Right cardiac atrium (tissue), 5 donors: ENCODE measurements around the gene SLC3A2. TPM values are rescaled to one million over a fixed set of nuclear protein-coding genes. Genes with fewer than 3 reads are reported as not detected.
"Not testable (repeated sequence)": the region's sequence is repeated elsewhere in the genome, so short reads cannot be mapped to it uniquely, and the experiment has no call there.

ENCODE experiments used
- ATAC-seq, 2 donors: fragments of 200-7000 bp; cut with Tn5 transposase; one replicate each; pipeline versions ENCODE4 v1.8.0 to v1.9.1; 2020; ENCODE audit warnings: moderate library complexity in 2 of 2, mild to moderate bottlenecking in 1 of 2
- DNase-seq, 3 donors: peaks; one replicate each; pipeline ENCODE4 v3.0.0-alpha.2; 2020
- H3K27ac ChIP-seq: one replicate; pipeline ENCODE4 v1.5.1; 2013; ENCODE audit warnings: mild to moderate bottlenecking, low read length, control low read depth, moderate library complexity
- H3K27me3 ChIP-seq: one replicate; pipeline ENCODE4 v1.6.1; 2013; ENCODE audit not compliant: control insufficient read depth, insufficient read depth
- H3K4me1 ChIP-seq: one replicate; pipeline ENCODE4 v1.6.1; 2013; ENCODE audit warnings: low read length; ENCODE audit not compliant: control insufficient read depth, insufficient read depth
- H3K4me3 ChIP-seq: one replicate; pipeline ENCODE4 v1.5.1; 2013; ENCODE audit warnings: low read length, control low read depth
- H3K9me3 ChIP-seq: one replicate; pipeline ENCODE4 v1.6.1; 2013; ENCODE audit warnings: low read length; ENCODE audit not compliant: control insufficient read depth
- WGBS: extraction: QIAGEN DNeasy Blood & Tissue Kit; methylation state at CpG from one replicate; pipeline ENCODE4 v1.1.7; 2013; 5-methylcytosine and 5-hydroxymethylcytosine counted together
- intact Hi-C, 4 donors: fragments of 100-400 bp; cut with DNase I; formaldehyde crosslinking; loops; one replicate each; pipeline versions ENCODE4 v1.11.0 to v1.14.0; 2022 to 2023
- long read RNA-seq, 4 donors: library from polyadenylated mRNA; unstranded; transcript quantifications; one replicate each; pipeline ENCODE4 v2.0.0, GENCODE V29; 2020 to 2021
- polyA plus RNA-seq: library from polyadenylated mRNA; stranded (reverse); fragments of 200-250 nt; gene quantifications from one replicate; pipeline ENCODE4 v1.2.3, GENCODE V29; 2013
- total RNA-seq, 4 donors: library from RNA; stranded (reverse); fragmentation: NEBNext Ultra II Directional; extraction: Animal tissue kit (Norgen Biotek cat#: 25700); gene quantifications; one replicate each; pipeline ENCODE4 v1.2.1, GENCODE V29; 2021
- donor health status: healthy with polysubstance abuse.
- donor health status: DM: no; HTN: yes; CAD: no.
- donor health status: DM: no; HTN: no; CAD: no.
- donor health status: DM: no; HTN: yes; CAD: no; lungs with severe emphysema.
- donor health status: DM: yes; HTN: yes; CAD: no.

The SLC3A2 gene
- total RNA-seq (10 to 100 TPM; 40.2 to 64.1 (median 40.5) TPM), polyA plus RNA-seq (28.1 TPM)
- long read RNA-seq, donor 1, transcript SLC3A2-201 (9 exons, 1,904 nt), result major isoform, 57 of 70 reads
- long read RNA-seq, donor 1, partial matches to known transcripts, result 5 of 70 reads
- long read RNA-seq, donor 1, other reads (novel, unspliced or antisense), result 4 of 70 reads
- long read RNA-seq, donor 2, transcript SLC3A2-201 (9 exons, 1,904 nt), result major isoform, 27 of 33 reads
- long read RNA-seq, donor 2, partial matches to known transcripts, result 1 of 33 reads
- long read RNA-seq, donor 2, other reads (novel, unspliced or antisense), result 2 of 33 reads
- long read RNA-seq, donor 3, transcript SLC3A2-201 (9 exons, 1,904 nt), result major isoform, 273 of 312 reads
- long read RNA-seq, donor 3, transcript SLC3A2-208 (8 exons, 1,486 nt), result minor isoform, 13 of 312 reads
- long read RNA-seq, donor 3, partial matches to known transcripts, result 5 of 312 reads
- long read RNA-seq, donor 3, other reads (novel, unspliced or antisense), result 16 of 312 reads
- long read RNA-seq, donor 4, transcript SLC3A2-201 (9 exons, 1,904 nt), result major isoform, 34 of 41 reads
- long read RNA-seq, donor 4, partial matches to known transcripts, result 2 of 41 reads
- long read RNA-seq, donor 4, other reads (novel, unspliced or antisense), result 3 of 41 reads

GRCh38 chr11:62880803-62881578 is at the start of gene SLC3A2:
SLC3A2 (plus strand) TSS chr11:62880896; CDS start chr11:62881024, 128 bp downstream.
- DNase-seq, result peak; percentile 90 to 97 (median 95)
- under 1% methylated on average over 69 of the region's 69 CpGs for WGBS
- intact Hi-C loops, result no loop called here
- Histone ChIP-seq H3K9me3 (no peaks in the 10 kb centered on the region), H3K27me3 (no peaks in the 10 kb centered on the region), H3K4me1 (peaks cover 11% of the 10 kb centered on the region), H3K27ac (peak within 1 kb of the TSS; percentile 95), H3K4me3 (peak within 1 kb of the TSS; percentile 69)
- peak; percentile 94 for ATAC-seq

GRCh38 chr11:62830904-62831519 is 49.7 kb upstream of the SLC3A2 start:
- Histone ChIP-seq H3K9me3 (no peaks in the 10 kb centered on the region), H3K4me1 (peaks cover 9% of the 10 kb centered on the region), H3K27ac (peak overlapping the region; percentile 91), H3K4me3 (peak overlapping the region; percentile 86), H3K27me3 (no peaks in the 10 kb centered on the region)
- WGBS, result under 1% methylated on average over 33 of the region's 33 CpGs
- ATAC-seq (no peak), DNase-seq (peak in 2 of 3 donors; percentile 37 to 62)
- intact Hi-C loops, result loop anchor here in 1 of 4 donors (5.0 kb wide), 1 partner anchor 39 kb away; the partner anchor contains the start of gene TMEM223

DNA sequence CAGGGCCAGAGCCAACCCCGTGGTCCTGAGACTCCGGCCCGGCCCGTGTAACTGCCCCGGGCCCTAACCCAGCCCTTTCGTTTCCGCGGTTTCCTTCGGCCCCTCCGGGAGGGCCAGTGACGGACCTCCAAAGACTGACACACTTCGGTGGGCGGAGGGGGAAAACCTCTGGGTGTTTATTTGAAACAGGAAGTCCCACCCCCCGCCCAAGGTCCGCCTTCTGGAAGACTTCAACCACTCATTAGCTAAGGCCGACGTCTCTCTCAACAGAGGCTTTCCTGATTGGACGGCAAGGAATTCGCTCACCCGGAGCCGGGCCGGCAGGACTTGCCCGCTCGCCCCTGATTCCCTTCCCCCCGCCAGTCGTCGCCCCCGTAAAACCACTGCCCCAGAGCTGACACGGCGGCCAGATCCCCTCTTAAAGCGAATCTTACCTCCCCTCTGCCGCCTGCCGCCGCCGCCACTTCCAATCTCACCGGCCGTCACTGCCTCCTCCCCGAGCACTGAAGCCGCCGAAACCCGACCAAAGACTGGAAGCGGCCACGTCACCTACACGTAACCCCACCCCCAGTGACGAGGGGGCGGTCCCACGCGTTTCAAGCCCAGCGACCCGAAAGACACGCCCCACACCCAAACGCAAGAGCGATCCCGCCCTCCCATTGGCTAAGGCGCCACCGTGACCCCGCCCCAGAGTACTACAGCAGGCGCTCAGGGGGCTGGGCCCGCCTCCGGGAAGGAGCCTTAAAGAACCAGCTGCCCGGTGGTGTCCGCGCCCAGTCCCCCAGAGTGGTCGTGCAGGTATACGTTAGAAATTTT is 49.0 kb upstream of the SLC3A2 start, which contains the start of gene STX5:
TSS of gene STX5 (minus strand) at position 532 of the 816 bp plus-strand sequence. CDS start 808 bp downstream, outside the sequence.
- peaks cover 9% of the 10 kb centered on the region for H3K4me1 ChIP-seq
- H3K27ac ChIP-seq, result peak within 1 kb of the TSS; percentile 96
- DNase-seq (peak; percentile 100), ATAC-seq (peak; percentile 98)
- H3K4me3 ChIP-seq, result peak within 1 kb of the TSS; percentile 86
- under 1% methylated on average over 65 of the region's 65 CpGs for WGBS
- H3K27me3 ChIP-seq, result no peaks in the 10 kb centered on the region
- intact Hi-C loops, result loop anchor here in 1 of 4 donors (5.0 kb wide), 1 partner anchor 39 kb away; the partner anchor contains the start of gene TMEM223
- H3K9me3 ChIP-seq, result no peaks in the 10 kb centered on the region

GRCh38 chr11:62832336-62833234 is 48.1 kb upstream of the SLC3A2 start, which contains the start of gene TEX54:
TEX54 (minus strand) TSS chr11:62832841.
- Histone ChIP-seq H3K4me3 (peak within 1 kb of the TSS; percentile 86), H3K9me3 (no peaks in the 10 kb centered on the region), H3K27me3 (no peaks in the 10 kb centered on the region), H3K27ac (peak within 1 kb of the TSS; percentile 96), H3K4me1 (peaks cover 9% of the 10 kb centered on the region)
- intact Hi-C loops, result loop anchor here in 1 of 4 donors (5.0 kb wide), 1 partner anchor 40 kb away; the partner anchor contains the start of gene TMEM223
- ATAC-seq (peak; percentile 5), DNase-seq (peak; percentile 47 to 71 (median 68))
- 10% methylated on average over 40 of the region's 40 CpGs for WGBS

DNA sequence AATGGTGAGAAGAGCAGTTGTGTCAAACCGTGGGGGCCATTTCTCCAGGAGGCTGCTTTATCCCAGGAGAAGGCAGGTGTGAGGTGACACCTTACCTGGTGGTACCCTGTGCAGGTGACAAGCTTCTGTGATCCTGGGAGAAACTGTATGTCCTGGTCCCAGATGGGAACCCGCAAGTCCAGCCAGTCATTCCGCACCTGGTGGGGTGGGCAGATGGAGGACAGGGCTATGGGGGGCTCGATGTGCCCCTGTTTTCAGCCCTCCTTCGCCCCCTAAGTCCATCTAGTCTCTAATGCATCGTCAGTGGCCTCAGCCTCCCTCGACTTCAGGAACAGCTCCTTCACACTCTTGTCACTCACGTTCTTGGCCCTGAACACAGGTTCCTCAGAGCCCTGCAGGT is 45.4 kb upstream of the SLC3A2 start:
- no peak overlapping the region for H3K27ac ChIP-seq
- H3K4me3 ChIP-seq, result no peak overlapping the region
- H3K4me1 ChIP-seq, result peaks cover 6% of the 10 kb centered on the region
- ATAC-seq, result no peak
- intact Hi-C loops, result loop anchor here in 1 of 4 donors (5.0 kb wide), 1 partner anchor 33 kb away; no protein-coding TSS in a partner anchor
- WGBS, result 88% methylated on average over 8 of the region's 8 CpGs
- DNase-seq, result no peak
- no peaks in the 10 kb centered on the region for H3K9me3 ChIP-seq
- H3K27me3 ChIP-seq, result no peaks in the 10 kb centered on the region

- H3K27ac ChIP-seq, result peak within 1 kb of the TSS; percentile 99
- under 1% methylated on average over 62 of the region's 62 CpGs for WGBS
- intact Hi-C loops, result loop anchor here in 1 of 4 donors (5.0 kb wide), 1 partner anchor 37 kb away; no protein-coding TSS in a partner anchor
- no peaks in the 10 kb centered on the region for H3K27me3 ChIP-seq
- ATAC-seq, result peak; percentile 78 to 82
- H3K4me3 ChIP-seq, result peak within 1 kb of the TSS; percentile 92
- H3K4me1 ChIP-seq, result no peaks in the 10 kb centered on the region
- H3K9me3 ChIP-seq, result no peaks in the 10 kb centered on the region
- DNase-seq, result peak; percentile 93 to 97 (median 97)
Measured at GRCh38 chr11:62839050-62839945, 41.4 kb upstream of the SLC3A2 start, which contains the start of gene WDR74. WDR74 (minus strand) TSS chr11:62839590; CDS start chr11:62839570, 20 bp downstream.

GRCh38 chr11:62840721-62841360 is 39.9 kb upstream of the SLC3A2 start:
- H3K4me1 ChIP-seq, H3K27me3 ChIP-seq, H3K9me3 ChIP-seq, intact Hi-C loops: not testable (repeated sequence)
- ATAC-seq, result peak; percentile 5 to 9
- 1% methylated on average over 41 of the region's 41 CpGs for WGBS
- peak overlapping the region; percentile 99 for H3K27ac ChIP-seq
- peak overlapping the region; percentile 92 for H3K4me3 ChIP-seq
- DNase-seq, result peak; percentile 70 to 86 (median 84)
